Vagina (tissue), 2 donors: ENCODE measurements around the gene TNFSF4. TPM values are rescaled to one million over a fixed set of nuclear protein-coding genes. Genes with fewer than 3 reads are reported as not detected.
"Not testable (repeated sequence)": the region's sequence is repeated elsewhere in the genome, so short reads cannot be mapped to it uniquely, and the experiment has no call there.

Experiments used
- DNase-seq, 2 donors: peaks; one replicate each; pipeline ENCODE4 v3.0.0-alpha.2; 2017; ENCODE audit errors: extremely low spot score in 2 of 2
- H3K27ac ChIP-seq: fragments of 200-600 bp; sonication (generic); one replicate; pipeline ENCODE4 v1.5.1; 2019
- H3K27me3 ChIP-seq: fragments of 200-600 bp; sonication (generic); one replicate; pipeline ENCODE4 v1.5.1; 2019
- H3K36me3 ChIP-seq, 2 donors: fragments of 200-600 bp; sonication (generic); one replicate each; pipeline ENCODE4 v1.5.1; 2017 to 2019
- H3K4me1 ChIP-seq: fragments of 200-600 bp; sonication (generic); one replicate; pipeline ENCODE4 v1.5.1; 2019
- H3K4me3 ChIP-seq, 2 donors: fragments of 200-600 bp; sonication (generic); 1 replicate in 1 of 2; 2 replicates in 1 of 2; pipeline ENCODE4 v1.5.1; 2016 to 2019
- H3K9me3 ChIP-seq: fragments of 200-600 bp; sonication (generic); one replicate; pipeline ENCODE4 v1.5.1; 2019
- POLR2A ChIP-seq, 2 donors: fragments of 450-650 bp; IDR thresholded peaks; one replicate each; pipeline ENCODE4 v1.6.1; 2017; ENCODE audit warnings: antibody characterized with exemption in 2 of 2, mild to moderate bottlenecking in 2 of 2, moderate library complexity in 2 of 2
- POLR2AphosphoS5 ChIP-seq, 2 donors: sonication (generic); formaldehyde crosslinking; IDR thresholded peaks; one replicate each; pipeline ENCODE4 v1.9.0; 2017; ENCODE audit warnings: antibody characterized with exemption in 2 of 2, mild to moderate bottlenecking in 2 of 2, low read depth in 1 of 2; ENCODE audit not compliant: insufficient read depth in 1 of 2
- intact Hi-C: fragments of 100-400 bp; cut with DNase I; formaldehyde crosslinking; loops from one replicate; pipeline ENCODE4 v1.15.1; 2023
- total RNA-seq: library from RNA; depleted of rRNA; stranded (reverse); fragments of >200 nt; gene quantifications from one replicate; pipeline ENCODE4 v1.2.3, GENCODE V29; 2016
- TF ChIP-seq, protein P1 (sequence below), 3 experiments: fragments of 450-650 bp in 2 of 3; fragments of 200-600 bp in 1 of 3; sonication (generic) in 1 of 3; IDR thresholded peaks; one replicate each; pipeline ENCODE4 v1.5.1; 2017 to 2019; ENCODE audit warnings: antibody characterized with exemption in 3 of 3, mild to moderate bottlenecking in 2 of 3, moderate library complexity in 2 of 3

Gene TNFSF4
- total RNA-seq, 1 donor from 2014 or later, result 0.74 TPM

DNA sequence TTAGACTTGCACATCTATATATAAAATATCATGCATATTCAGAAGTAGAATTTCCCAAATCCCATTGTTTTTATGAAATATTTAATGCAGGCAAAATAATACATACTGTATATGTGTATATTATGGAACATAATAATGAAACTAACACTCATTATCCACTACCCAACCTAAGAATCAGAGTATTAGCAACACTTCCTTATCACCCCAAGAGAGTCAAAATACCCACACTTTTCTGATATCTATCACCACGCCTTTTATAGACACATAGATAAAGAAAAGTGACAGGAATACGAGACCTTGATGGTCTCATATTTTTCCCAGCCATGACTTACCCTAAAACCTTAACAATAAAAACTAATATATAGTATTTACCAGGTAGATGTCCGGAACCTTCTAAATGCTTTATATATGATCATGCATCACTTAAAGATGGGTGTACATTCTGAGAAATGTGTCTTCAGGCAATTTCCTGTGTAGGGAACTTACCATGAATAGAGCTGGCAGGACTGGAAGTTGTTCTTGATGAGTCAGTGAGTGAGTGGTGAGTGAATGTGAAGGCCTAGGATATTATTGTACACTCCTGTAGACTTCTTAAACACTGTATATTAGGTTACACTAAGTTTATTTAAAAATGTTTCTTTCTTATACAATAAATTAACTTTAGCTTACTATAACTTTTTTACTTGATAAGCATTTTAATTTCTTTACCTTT, 45.5 kb downstream of the TNFSF4 start:
- Histone ChIP-seq H3K4me3 (no peak overlapping the region), H3K36me3 (no peaks in the 10 kb centered on the region), H3K27ac (no peak overlapping the region), H3K27me3 (no peaks in the 10 kb centered on the region), H3K4me1 (no peaks in the 10 kb centered on the region), H3K9me3 (no peaks in the 10 kb centered on the region)
- DNase-seq, result no peak
- TF ChIP-seq POLR2A (IDR thresholded peaks at IDR 0.05) (no peak), POLR2AphosphoS5 (IDR thresholded peaks at IDR 0.05; ENCODE audit: insufficient read depth in 1 of 2, low read depth in 1 of 2) (no peak)
- TF ChIP-seq, protein P1, sequence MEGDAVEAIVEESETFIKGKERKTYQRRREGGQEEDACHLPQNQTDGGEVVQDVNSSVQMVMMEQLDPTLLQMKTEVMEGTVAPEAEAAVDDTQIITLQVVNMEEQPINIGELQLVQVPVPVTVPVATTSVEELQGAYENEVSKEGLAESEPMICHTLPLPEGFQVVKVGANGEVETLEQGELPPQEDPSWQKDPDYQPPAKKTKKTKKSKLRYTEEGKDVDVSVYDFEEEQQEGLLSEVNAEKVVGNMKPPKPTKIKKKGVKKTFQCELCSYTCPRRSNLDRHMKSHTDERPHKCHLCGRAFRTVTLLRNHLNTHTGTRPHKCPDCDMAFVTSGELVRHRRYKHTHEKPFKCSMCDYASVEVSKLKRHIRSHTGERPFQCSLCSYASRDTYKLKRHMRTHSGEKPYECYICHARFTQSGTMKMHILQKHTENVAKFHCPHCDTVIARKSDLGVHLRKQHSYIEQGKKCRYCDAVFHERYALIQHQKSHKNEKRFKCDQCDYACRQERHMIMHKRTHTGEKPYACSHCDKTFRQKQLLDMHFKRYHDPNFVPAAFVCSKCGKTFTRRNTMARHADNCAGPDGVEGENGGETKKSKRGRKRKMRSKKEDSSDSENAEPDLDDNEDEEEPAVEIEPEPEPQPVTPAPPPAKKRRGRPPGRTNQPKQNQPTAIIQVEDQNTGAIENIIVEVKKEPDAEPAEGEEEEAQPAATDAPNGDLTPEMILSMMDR (IDR thresholded peaks at IDR 0.05), result no peak
- intact Hi-C loops, result no loop called here

GRCh38 chr1:173153964-173154363, 53.2 kb downstream of the TNFSF4 start:
- H3K27me3 ChIP-seq, H3K4me1 ChIP-seq, H3K4me3 ChIP-seq, H3K36me3 ChIP-seq, DNase-seq, intact Hi-C loops, H3K9me3 ChIP-seq, H3K27ac ChIP-seq: not testable (repeated sequence)

DNA sequence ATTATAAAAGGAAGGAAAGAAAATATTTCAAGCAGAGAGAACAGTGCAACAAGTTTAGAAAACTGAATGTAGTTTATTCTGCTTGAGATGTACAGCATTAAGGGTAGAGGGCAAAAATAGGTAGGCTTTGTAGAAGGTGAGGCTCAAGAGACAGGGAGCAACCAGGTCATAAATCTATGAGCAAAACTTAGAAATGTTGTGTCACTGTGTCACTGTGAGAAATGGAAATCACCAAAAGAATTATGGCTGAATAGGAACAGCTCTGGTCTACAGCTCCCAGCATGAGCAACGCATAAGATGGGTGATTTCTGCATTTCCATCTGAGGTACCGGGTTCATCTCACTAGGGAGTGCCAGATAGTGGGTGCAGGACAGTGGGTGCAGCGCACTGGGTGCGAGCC, 53.6 kb downstream of the TNFSF4 start:
- no peak for DNase-seq
- H3K4me1 ChIP-seq, result no peaks in the 10 kb centered on the region
- H3K4me3 ChIP-seq, result no peak overlapping the region
- H3K36me3 ChIP-seq, result no peaks in the 10 kb centered on the region
- TF ChIP-seq, protein P1 (IDR thresholded peaks at IDR 0.05), result no peak
- no peak for TF ChIP-seq POLR2AphosphoS5 (IDR thresholded peaks at IDR 0.05; ENCODE audit: insufficient read depth in 1 of 2, low read depth in 1 of 2)
- TF ChIP-seq POLR2A (IDR thresholded peaks at IDR 0.05), result no peak
- no peaks in the 10 kb centered on the region for H3K9me3 ChIP-seq
- intact Hi-C loops, result no loop called here
- no peak overlapping the region for H3K27ac ChIP-seq
- H3K27me3 ChIP-seq, result no peaks in the 10 kb centered on the region

DNA sequence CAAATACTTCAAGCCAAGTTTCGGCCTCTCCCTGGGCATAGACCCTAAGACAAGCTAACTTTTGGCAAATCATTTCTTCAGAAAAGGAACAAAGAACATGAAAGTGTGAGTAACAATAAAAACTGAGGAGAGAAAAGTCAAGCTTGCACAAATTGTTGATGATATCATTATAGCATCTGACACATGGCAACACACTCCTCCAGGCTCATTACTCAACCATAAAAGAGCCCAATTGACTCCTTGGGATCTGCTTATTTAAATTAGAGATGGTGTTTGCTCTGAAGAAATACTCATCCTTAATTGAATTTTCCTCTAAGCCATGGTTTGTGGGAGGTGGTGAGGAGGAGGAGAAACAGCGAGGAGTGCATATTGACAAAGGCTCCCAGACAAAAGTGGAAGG, 54.5 kb downstream of the TNFSF4 start:
- Histone ChIP-seq H3K27me3 (no peaks in the 10 kb centered on the region), H3K36me3 (no peaks in the 10 kb centered on the region), H3K4me1 (no peaks in the 10 kb centered on the region), H3K27ac (no peak overlapping the region), H3K4me3 (no peak overlapping the region), H3K9me3 (no peaks in the 10 kb centered on the region)
- no peak for DNase-seq
- intact Hi-C loops, result no loop called here
- TF ChIP-seq POLR2A (IDR thresholded peaks at IDR 0.05) (no peak), POLR2AphosphoS5 (IDR thresholded peaks at IDR 0.05; ENCODE audit: insufficient read depth in 1 of 2, low read depth in 1 of 2) (no peak)
- TF ChIP-seq, protein P1 (IDR thresholded peaks at IDR 0.05), result no peak

GRCh38 chr1:173150795-173151194, 56.3 kb downstream of the TNFSF4 start:
- Histone ChIP-seq H3K9me3 (no peaks in the 10 kb centered on the region), H3K36me3 (no peaks in the 10 kb centered on the region), H3K4me1 (no peaks in the 10 kb centered on the region), H3K4me3 (no peak overlapping the region), H3K27ac (no peak overlapping the region), H3K27me3 (no peaks in the 10 kb centered on the region)
- TF ChIP-seq, protein P1 (IDR thresholded peaks at IDR 0.05), result no peak
- TF ChIP-seq POLR2AphosphoS5 (IDR thresholded peaks at IDR 0.05; ENCODE audit: insufficient read depth in 1 of 2, low read depth in 1 of 2), result no peak
- TF ChIP-seq POLR2A (IDR thresholded peaks at IDR 0.05), result no peak
- no peak for DNase-seq
- intact Hi-C loops, result no loop called here
